HepG2 (cell line): ENCODE measurements around the gene TIFAB. TPM values are rescaled to one million over a fixed set of nuclear protein-coding genes. Genes with fewer than 3 reads are reported as not detected.
A peak's percentile ranks its signal among the peaks of the same experiment; 100 is the strongest.

Source experiments
- ARNT2 ChIP-seq: sonication (generic); formaldehyde crosslinking; IDR thresholded peaks from 2 replicates; pipeline ENCODE4 v1.8.0; 2022; ENCODE audit warnings: mild to moderate bottlenecking, low read depth, missing genetic modification reagents, moderate library complexity
- BCL3 ChIP-seq: sonication (generic); formaldehyde crosslinking; IDR thresholded peaks from 2 replicates; pipeline ENCODE4 v1.5.1; 2020; ENCODE audit warnings: mild to moderate bottlenecking, missing genetic modification reagents, moderate library complexity
- ERF ChIP-seq: IDR thresholded peaks from 2 replicates; pipeline ENCODE4 v1.6.1; 2018; ENCODE audit warnings: missing biosample characterization, missing genetic modification reagents
- EZH2 ChIP-seq: conservative IDR thresholded peaks from 2 replicates; pipeline ENCODE4 v1.6.1; 2012; ENCODE audit warnings: mild to moderate bottlenecking, low read depth, low read length, moderate library complexity
- HMG20A ChIP-seq: IDR thresholded peaks from 2 replicates; pipeline ENCODE4 v1.6.1; 2016; ENCODE audit warnings: borderline replicate concordance
- MED13 ChIP-seq: sonication (generic); formaldehyde crosslinking; IDR thresholded peaks from 2 replicates; pipeline ENCODE4 v1.5.0; 2020; ENCODE audit warnings: missing genetic modification reagents
- SNAI1 ChIP-seq: sonication (generic); formaldehyde crosslinking; IDR thresholded peaks from 2 replicates; pipeline ENCODE4 v1.5.0; 2020; ENCODE audit warnings: mild to moderate bottlenecking, missing genetic modification reagents, borderline replicate concordance
- TBX2 ChIP-seq: sonication (generic); formaldehyde crosslinking; IDR thresholded peaks from 2 replicates; pipeline ENCODE4 v1.5.0; 2020; ENCODE audit warnings: missing genetic modification reagents, mild to moderate bottlenecking, borderline replicate concordance
- TMF1 ChIP-seq: sonication (generic); formaldehyde crosslinking; IDR thresholded peaks from 2 replicates; pipeline ENCODE4 v1.8.1; 2022; ENCODE audit warnings: low read depth, missing genetic modification reagents
- XRCC5 ChIP-seq: fragments of 200-400 bp; formaldehyde crosslinking; optimal IDR thresholded peaks from 2 replicates; pipeline ENCODE3; 2017; ENCODE audit warnings: mild to moderate bottlenecking, low read length
- ZBTB33 ChIP-seq: sonication (generic); formaldehyde crosslinking; IDR thresholded peaks from 2 replicates; pipeline ENCODE4 v1.4.0; 2020; ENCODE audit warnings: missing genetic modification reagents
- ZBTB43 ChIP-seq: sonication (generic); formaldehyde crosslinking; conservative IDR thresholded peaks from 2 replicates; pipeline ENCODE4 v1.4.0; 2020; ENCODE audit warnings: missing genetic modification reagents
- ZHX2 ChIP-seq, 2 experiments: sonication (generic) in 1 of 2; formaldehyde crosslinking in 1 of 2; IDR thresholded peaks; 2 replicates each; pipeline versions ENCODE4 v1.6.1 to v1.9.0; 2014 to 2022; ENCODE audit warnings: antibody characterized with exemption in 1 of 2, borderline replicate concordance in 1 of 2, inconsistent platforms in 1 of 2, low read depth in 1 of 2, missing genetic modification reagents in 1 of 2
- ZNF800 ChIP-seq: sonication (generic); formaldehyde crosslinking; IDR thresholded peaks from 2 replicates; pipeline ENCODE4 v1.4.0; 2020; ENCODE audit warnings: missing genetic modification reagents
- polyA plus RNA-seq, 8 experiments: library from polyadenylated mRNA; depleted of rRNA in 3 of 8; stranded (reverse) in 7 of 8; unstranded in 1 of 8; fragments of >200 nt; fragmentation: Illumina TruSeq in 4 of 8; extraction: Trizol in 4 of 8; gene quantifications; 2 replicates each; pipeline versions ENCODE4 v1.2.1 to v1.2.3, GENCODE V29; 2011 to 2016; ENCODE audit warnings: low read depth in 4 of 8, missing spikeins in 1 of 8, mixed read lengths in 1 of 8; ENCODE audit not compliant: insufficient read depth in 1 of 8
- total RNA-seq, 5 experiments: library from RNA; depleted of rRNA; stranded (reverse); fragments of >200 nt; fragmentation: Illumina TruSeq; extraction: Trizol; gene quantifications; 2 replicates each; pipeline ENCODE4 v1.2.3, GENCODE V29; 2016; ENCODE audit warnings: low read depth in 1 of 5

TIFAB gene
- total and polyA plus RNA-seq, 2 of the 13 experiments (the other 11 are each of a cell fraction or from before 2014, with no cell fraction given): not detected

- TF ChIP-seq TBX2 (CRISPR knock-in tag): peak; percentile 62; the same call in 1 of the 2 replicates
- peak; percentile 80 for TF ChIP-seq BCL3 (CRISPR knock-in tag)
- TF ChIP-seq MED13: peak; percentile 44; the same call in 1 of the 2 replicates
- peak; percentile 93 for TF ChIP-seq ARNT2 (CRISPR knock-in tag)
- TF ChIP-seq ERF (CRISPR knock-in tag): peak; percentile 57; the same call in 1 of the 2 replicates
- no peak for TF ChIP-seq TMF1 (CRISPR knock-in tag)
- no peak; the same call in 1 of the 2 replicates for TF ChIP-seq ZBTB33 (CRISPR knock-in tag)
- 0 out of 2 replicates have a peak, but pooled peaks have one; percentile 7 for TF ChIP-seq ZNF800 (CRISPR knock-in tag)
- TF ChIP-seq SNAI1: no peak
- TF ChIP-seq HMG20A (CRISPR knock-in tag): no peak
- TF ChIP-seq ZBTB43 (CRISPR knock-in tag): peak; percentile 32; the same call in 1 of the 2 replicates
- peak; percentile 36 for TF ChIP-seq XRCC5
- TF ChIP-seq EZH2: no peak
- TF ChIP-seq ZHX2 (IDR thresholded peaks at IDR 0.05; ENCODE audit: low read depth): no peak
- peak; percentile 57; the same call in 1 of the 2 replicates for TF ChIP-seq ZHX2 (CRISPR knock-in tag; IDR thresholded peaks at IDR 0.05; ENCODE audit: borderline replicate concordance)
Observed at GRCh38 chr5:135398855-135399793, 53.0 kb downstream of the TIFAB start, which contains the start of gene MACROH2A1 (continued).
